Stomach (tissue), 9 donors: Measurements from ENCODE around the gene DGKD. TPM values are rescaled to one million over a fixed set of nuclear protein-coding genes. Genes with fewer than 3 reads are reported as not detected.
A peak's percentile ranks its signal among the peaks of the same experiment; 100 is the strongest.

Source experiments
- DNase-seq, 2 donors: peaks; one replicate each; pipeline versions ENCODE4 v3.0.0 to v3.0.0-alpha.2; 2013 to 2019
- H3K27ac ChIP-seq, 5 donors: fragments of 200-600 bp in 4 of 5; sonication (generic) in 4 of 5; one replicate each; pipeline ENCODE4 v1.5.1; 2013 to 2019; ENCODE audit warnings: mild to moderate bottlenecking in 1 of 5, moderate library complexity in 1 of 5
- H3K27me3 ChIP-seq, 3 donors: fragments of 200-600 bp; sonication (generic); one replicate each; pipeline ENCODE4 v1.5.1; 2017 to 2019; ENCODE audit warnings: mixed run types in 1 of 3
- H3K36me3 ChIP-seq, 4 donors: fragments of 200-600 bp; sonication (generic); 1 replicate in 3 of 4; 2 replicates in 1 of 4; pipeline ENCODE4 v1.5.1; 2016 to 2019
- H3K4me1 ChIP-seq, 4 donors: fragments of 200-600 bp; sonication (generic); one replicate each; pipeline ENCODE4 v1.5.1; 2016 to 2019
- H3K4me3 ChIP-seq, 4 donors: fragments of 200-600 bp; sonication (generic) in 3 of 4; one replicate each; pipeline ENCODE4 v1.5.1; 2016 to 2019; ENCODE audit warnings: mild to moderate bottlenecking in 1 of 4
- H3K9me3 ChIP-seq, 4 donors: fragments of 200-600 bp; sonication (generic); one replicate each; pipeline ENCODE4 v1.5.1; 2016 to 2019
- EP300 ChIP-seq: sonication (generic); formaldehyde crosslinking; IDR thresholded peaks from one replicate; pipeline ENCODE4 v1.6.1; 2017; ENCODE audit warnings: antibody characterized with exemption
- POLR2A ChIP-seq, 4 donors: fragments of 450-650 bp; IDR thresholded peaks; one replicate each; pipeline ENCODE4 v1.6.1; 2016; ENCODE audit warnings: antibody characterized with exemption in 4 of 4, control low read depth in 2 of 4, mild to moderate bottlenecking in 1 of 4, moderate library complexity in 1 of 4
- POLR2AphosphoS5 ChIP-seq, 3 donors: sonication (generic); formaldehyde crosslinking; IDR thresholded peaks; one replicate each; pipeline ENCODE4 v1.6.1; 2016; ENCODE audit warnings: antibody characterized with exemption in 3 of 3
- WGBS, 5 donors: extraction: QIAGEN DNeasy Blood & Tissue Kit in 3 of 5; methylation state at CpG; one replicate each; pipeline versions ENCODE4 v1.1.5 to v1.1.7; 2013 to 2018; 5-methylcytosine and 5-hydroxymethylcytosine counted together
- intact Hi-C: fragments of 100-400 bp; cut with DNase I; formaldehyde crosslinking; loops from one replicate; pipeline ENCODE4 v1.15.1; 2023; ENCODE audit warnings: low total_unique reads
- polyA plus RNA-seq, 3 donors: library from polyadenylated mRNA; stranded (reverse); fragments of 200-250 nt; gene quantifications; one replicate each; pipeline ENCODE4 v1.2.3, GENCODE V29; 2013
- total RNA-seq, 5 donors: library from RNA; depleted of rRNA; stranded (reverse); fragments of >200 nt; gene quantifications; one replicate each; pipeline versions ENCODE4 v1.1.0 to v1.2.3, GENCODE V29; 2014 to 2016
- TF ChIP-seq, protein P1 (sequence below), 7 experiments: fragments of 450-650 bp in 4 of 7; fragments of 200-600 bp in 3 of 7; sonication (generic) in 3 of 7; IDR thresholded peaks; one replicate each; pipeline ENCODE4 v1.5.1; 2016 to 2019; ENCODE audit warnings: antibody characterized with exemption in 7 of 7, control low read depth in 2 of 7, mild to moderate bottlenecking in 1 of 7
- donor health status: healthy with polysubstance abuse.
- donor health status: Bipolar disorder and iron deficiency.
- donor health status: healthy.

Gene DGKD
- total and polyA plus RNA-seq, 8 donors = 21.9 to 471 (median 202) TPM

DNA sequence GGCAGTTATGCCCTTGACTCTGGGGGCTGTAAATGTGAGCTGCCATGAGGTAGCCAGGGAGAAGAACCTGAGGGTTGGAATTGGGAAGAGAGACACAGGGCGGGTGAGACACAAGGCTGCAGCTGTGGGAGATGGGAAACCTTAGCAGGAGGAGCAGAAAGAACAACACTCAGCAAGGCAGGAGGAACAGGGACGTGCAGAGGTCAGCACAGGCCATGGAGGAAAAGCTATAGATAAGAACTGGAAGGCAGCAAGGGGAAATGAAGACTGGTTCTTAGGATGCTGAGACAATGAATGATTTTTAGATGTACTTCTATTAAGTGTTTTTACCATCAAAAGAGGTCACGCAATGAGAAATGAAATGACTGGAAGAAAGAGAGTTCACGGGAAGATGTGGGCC is 132.1 kb downstream of the DGKD start:
- no peak overlapping the region for H3K4me3 ChIP-seq
- H3K36me3 ChIP-seq = peaks cover 27 to 89% (median 76%) of the 10 kb centered on the region in 4 donors
- WGBS, 5 donors = 78 to 94% (median 80%) methylated on average over 4 of the region's 4 CpGs
- TF ChIP-seq POLR2AphosphoS5 (IDR thresholded peaks at IDR 0.05) = no peak
- TF ChIP-seq, protein P1, sequence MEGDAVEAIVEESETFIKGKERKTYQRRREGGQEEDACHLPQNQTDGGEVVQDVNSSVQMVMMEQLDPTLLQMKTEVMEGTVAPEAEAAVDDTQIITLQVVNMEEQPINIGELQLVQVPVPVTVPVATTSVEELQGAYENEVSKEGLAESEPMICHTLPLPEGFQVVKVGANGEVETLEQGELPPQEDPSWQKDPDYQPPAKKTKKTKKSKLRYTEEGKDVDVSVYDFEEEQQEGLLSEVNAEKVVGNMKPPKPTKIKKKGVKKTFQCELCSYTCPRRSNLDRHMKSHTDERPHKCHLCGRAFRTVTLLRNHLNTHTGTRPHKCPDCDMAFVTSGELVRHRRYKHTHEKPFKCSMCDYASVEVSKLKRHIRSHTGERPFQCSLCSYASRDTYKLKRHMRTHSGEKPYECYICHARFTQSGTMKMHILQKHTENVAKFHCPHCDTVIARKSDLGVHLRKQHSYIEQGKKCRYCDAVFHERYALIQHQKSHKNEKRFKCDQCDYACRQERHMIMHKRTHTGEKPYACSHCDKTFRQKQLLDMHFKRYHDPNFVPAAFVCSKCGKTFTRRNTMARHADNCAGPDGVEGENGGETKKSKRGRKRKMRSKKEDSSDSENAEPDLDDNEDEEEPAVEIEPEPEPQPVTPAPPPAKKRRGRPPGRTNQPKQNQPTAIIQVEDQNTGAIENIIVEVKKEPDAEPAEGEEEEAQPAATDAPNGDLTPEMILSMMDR (IDR thresholded peaks at IDR 0.05) = no peak
- no peak for TF ChIP-seq EP300
- no peak for TF ChIP-seq POLR2A (IDR thresholded peaks at IDR 0.05)
- H3K4me1 ChIP-seq = peaks cover 0 to 43% (median 9%) of the 10 kb centered on the region in 4 donors
- H3K9me3 ChIP-seq = no peaks in the 10 kb centered on the region
- H3K27ac ChIP-seq = peak overlapping the region in 4 of 5 donors; percentile 17 to 69 (median 33)
- no peaks in the 10 kb centered on the region for H3K27me3 ChIP-seq
- DNase-seq = no peak
- intact Hi-C loops = no loop called here

DNA sequence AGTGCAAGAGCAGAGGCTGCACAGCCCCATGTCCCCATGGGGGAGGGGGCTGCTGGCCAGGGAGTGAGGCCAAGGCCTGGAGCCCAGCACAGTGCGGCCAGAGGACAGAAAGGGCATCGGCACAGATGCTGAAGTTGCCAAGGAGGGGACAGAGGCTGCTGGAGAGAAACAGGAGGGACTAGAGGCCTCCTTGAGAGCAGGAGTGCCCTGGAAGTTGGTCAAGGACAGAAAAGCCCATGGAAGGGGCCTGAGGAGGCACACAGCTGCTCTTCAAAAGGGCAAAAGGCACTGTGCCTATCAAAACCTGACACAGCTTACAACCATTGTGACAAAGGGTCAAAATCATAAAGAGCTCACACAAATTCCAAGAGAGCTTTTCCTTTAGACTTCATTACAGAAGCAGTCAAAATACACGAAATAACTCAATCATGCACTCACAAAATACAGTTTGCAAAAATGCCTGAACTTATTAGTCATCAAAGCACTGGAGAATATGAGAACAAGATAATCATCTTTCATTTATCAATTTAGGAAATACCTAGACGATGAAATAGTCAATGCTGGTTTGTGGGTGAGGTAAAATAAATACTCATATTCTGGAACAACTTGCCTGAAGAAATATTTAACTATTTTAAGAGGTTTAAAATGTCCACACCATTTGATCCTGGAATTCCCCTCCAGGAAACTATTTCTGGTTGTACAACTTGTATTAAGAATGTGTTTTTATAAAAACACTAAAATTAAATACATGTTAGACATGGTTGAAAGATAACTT is 132.7 kb downstream of the DGKD start:
- intact Hi-C loops = no loop called here
- H3K36me3 ChIP-seq = peaks cover 30 to 92% (median 82%) of the 10 kb centered on the region in 4 donors

DNA sequence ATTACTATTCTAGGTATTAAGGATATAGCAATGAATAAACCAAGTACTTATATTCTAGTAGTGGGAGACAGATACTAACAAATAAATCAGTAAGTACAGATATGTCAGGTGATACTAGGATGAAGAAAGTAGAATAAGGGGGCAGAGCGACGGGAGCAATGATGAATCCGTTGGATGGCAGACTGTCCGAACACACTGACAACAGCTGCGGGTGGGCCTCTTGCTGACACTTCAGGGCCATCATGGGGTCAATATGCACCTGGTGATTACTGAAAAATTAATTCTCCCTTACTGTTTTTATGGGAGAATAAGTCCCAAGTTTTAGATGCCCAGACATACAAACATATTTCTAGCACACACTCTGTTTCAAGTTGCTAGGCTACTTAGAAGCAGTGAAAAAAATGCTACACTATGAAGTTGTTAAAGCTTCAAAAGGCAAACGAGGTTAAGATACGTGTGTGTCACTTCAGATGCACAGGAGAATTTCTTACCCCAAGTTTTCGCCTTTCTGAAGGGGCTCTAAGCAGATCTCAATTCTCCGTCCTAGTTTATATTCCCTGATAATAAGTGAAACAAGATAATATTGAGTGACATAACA is 133.6 kb downstream of the DGKD start:
- H3K4me1 ChIP-seq = peaks cover 0 to 35% (median 3%) of the 10 kb centered on the region in 4 donors
- 76 to 88% (median 81%) methylated on average over 9 of the region's 9 CpGs for WGBS, 5 donors
- intact Hi-C loops = no loop called here
- TF ChIP-seq, protein P1 (IDR thresholded peaks at IDR 0.05) = no peak
- TF ChIP-seq POLR2AphosphoS5 (IDR thresholded peaks at IDR 0.05) (no peak), EP300 (no peak), POLR2A (IDR thresholded peaks at IDR 0.05) (no peak)
- no peak overlapping the region for H3K4me3 ChIP-seq
- peaks cover 35 to 92% (median 85%) of the 10 kb centered on the region in 4 donors for H3K36me3 ChIP-seq
- no peak for DNase-seq
- H3K27me3 ChIP-seq = no peaks in the 10 kb centered on the region
- peak overlapping the region in 2 of 5 donors; percentile 1 to 69 for H3K27ac ChIP-seq
- no peaks in the 10 kb centered on the region for H3K9me3 ChIP-seq

More for the DNA sequence above, 132.7 kb downstream of the DGKD start:
- Histone ChIP-seq H3K4me1 (peaks cover 0 to 37% (median 4%) of the 10 kb centered on the region in 4 donors), H3K27me3 (no peaks in the 10 kb centered on the region), H3K9me3 (no peaks in the 10 kb centered on the region), H3K27ac (peak overlapping the region in 4 of 5 donors; percentile 17 to 69 (median 33)), H3K4me3 (no peak overlapping the region)
- no peak for DNase-seq
- WGBS, 5 donors = 36 to 59% (median 43%) methylated on average over 4 of the region's 4 CpGs
- TF ChIP-seq EP300 = no peak
- no peak for TF ChIP-seq POLR2A (IDR thresholded peaks at IDR 0.05)
- TF ChIP-seq, protein P1 (IDR thresholded peaks at IDR 0.05) = no peak
- TF ChIP-seq POLR2AphosphoS5 (IDR thresholded peaks at IDR 0.05) = no peak

DNA sequence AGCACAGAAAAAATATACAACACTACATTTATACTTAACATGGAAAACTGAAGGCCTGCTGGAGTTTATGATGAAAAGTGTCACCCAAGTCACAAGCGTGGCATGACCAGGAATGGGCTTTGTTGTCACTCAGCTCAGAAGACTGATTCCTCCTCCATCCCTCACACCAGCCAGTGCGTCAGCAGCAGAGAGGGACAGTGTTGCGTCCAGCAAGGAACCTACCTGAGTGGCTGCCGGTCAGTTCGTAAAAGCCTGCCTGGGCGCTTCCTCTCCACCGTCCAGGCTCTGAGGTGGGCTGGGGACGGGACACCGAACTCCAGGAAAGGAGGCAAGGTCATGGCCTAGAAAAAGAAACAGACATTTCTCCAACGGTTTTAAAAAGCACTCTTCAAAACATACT is 134.8 kb downstream of the DGKD start:
- WGBS, 5 donors = 83 to 94% (median 89%) methylated on average over 10 of the region's 10 CpGs
- intact Hi-C loops = no loop called here
- Histone ChIP-seq H3K27ac (peak overlapping the region in 1 of 5 donors; percentile 69), H3K4me1 (peaks cover 0 to 35% (median 3%) of the 10 kb centered on the region in 4 donors), H3K27me3 (no peaks in the 10 kb centered on the region), H3K9me3 (no peaks in the 10 kb centered on the region), H3K4me3 (no peak overlapping the region), H3K36me3 (peaks cover 27 to 89% (median 83%) of the 10 kb centered on the region in 4 donors)
- TF ChIP-seq EP300 = no peak
- TF ChIP-seq POLR2A (IDR thresholded peaks at IDR 0.05) = no peak
- TF ChIP-seq POLR2AphosphoS5 (IDR thresholded peaks at IDR 0.05) = no peak
- TF ChIP-seq, protein P1 (IDR thresholded peaks at IDR 0.05) = no peak
- no peak for DNase-seq
